ENCODE data around the gene FAM228A.
"Not testable (repeated sequence)": the region's sequence is repeated elsewhere in the genome, so short reads cannot be mapped to it uniquely, and the experiment has no call there.

The FAM228A gene

DNA sequence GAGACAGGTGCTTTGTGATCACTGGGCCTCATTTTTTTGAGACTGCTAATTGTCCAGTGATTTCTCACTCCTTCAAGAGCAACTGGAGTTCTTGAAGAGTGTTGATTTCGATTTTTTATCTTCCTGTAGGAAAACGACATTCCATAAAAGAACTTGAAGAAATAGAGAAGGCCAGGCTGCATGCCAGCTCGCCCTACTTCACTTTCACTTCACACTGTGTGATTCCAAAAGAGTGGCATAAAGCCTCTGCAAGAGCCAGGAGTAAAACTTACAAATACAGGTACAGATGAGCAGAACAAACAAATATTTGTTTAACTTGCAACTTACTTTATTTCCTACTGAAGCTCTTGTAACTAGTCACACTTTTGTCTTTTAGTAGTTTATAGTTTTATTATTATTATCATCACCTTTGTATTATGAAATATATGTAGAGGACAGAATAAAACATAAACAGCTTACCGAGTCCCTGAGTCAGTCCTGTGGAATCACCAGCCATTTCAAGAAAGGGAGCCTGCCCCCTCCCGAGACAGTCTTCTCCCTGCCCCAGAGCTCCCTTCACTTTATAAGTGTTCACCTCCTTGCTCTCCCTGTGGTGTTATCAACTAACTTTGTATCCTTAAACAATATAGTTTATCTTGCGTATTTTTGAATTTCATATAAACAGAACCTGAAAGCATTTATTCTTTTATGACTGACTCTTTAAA is 8.7 kb downstream of the FAM228A start:
- H3K4me3 ChIP-seq (ENCODE audit: low read depth, low read length): no peak overlapping the region
- no peak for DNase-seq (ENCODE audit: low read depth, low spot score)
- TF ChIP-seq, protein P1, sequence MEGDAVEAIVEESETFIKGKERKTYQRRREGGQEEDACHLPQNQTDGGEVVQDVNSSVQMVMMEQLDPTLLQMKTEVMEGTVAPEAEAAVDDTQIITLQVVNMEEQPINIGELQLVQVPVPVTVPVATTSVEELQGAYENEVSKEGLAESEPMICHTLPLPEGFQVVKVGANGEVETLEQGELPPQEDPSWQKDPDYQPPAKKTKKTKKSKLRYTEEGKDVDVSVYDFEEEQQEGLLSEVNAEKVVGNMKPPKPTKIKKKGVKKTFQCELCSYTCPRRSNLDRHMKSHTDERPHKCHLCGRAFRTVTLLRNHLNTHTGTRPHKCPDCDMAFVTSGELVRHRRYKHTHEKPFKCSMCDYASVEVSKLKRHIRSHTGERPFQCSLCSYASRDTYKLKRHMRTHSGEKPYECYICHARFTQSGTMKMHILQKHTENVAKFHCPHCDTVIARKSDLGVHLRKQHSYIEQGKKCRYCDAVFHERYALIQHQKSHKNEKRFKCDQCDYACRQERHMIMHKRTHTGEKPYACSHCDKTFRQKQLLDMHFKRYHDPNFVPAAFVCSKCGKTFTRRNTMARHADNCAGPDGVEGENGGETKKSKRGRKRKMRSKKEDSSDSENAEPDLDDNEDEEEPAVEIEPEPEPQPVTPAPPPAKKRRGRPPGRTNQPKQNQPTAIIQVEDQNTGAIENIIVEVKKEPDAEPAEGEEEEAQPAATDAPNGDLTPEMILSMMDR (IDR thresholded peaks at IDR 0.05; ENCODE audit: low read depth, low read length): no peak
- in situ Hi-C loops (cut with HindIII; ENCODE audit: low sequenced_read_pairs): no loop called here

DNA sequence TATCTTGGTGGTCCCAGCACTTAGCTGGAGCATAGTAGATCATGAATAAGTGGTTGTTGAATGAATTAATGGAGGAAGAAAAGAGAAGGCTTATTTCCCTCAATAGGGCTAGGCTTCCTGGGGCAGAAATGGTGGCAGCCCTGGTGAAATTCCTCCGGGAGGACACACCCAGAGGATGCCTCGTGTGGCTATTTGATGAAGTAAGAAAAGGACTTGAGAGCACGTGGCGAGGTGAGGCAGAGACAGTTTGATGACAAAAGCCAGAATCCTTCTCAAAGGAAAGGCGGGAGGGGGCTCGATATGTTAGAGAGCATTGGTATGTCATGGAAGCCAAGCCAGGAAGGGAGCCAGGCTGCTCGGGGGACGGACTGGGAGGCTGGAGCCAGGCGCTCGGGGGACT is 14.7 kb downstream of the FAM228A start:
- H3K4me3 ChIP-seq (ENCODE audit: low read depth, low read length): no peak overlapping the region
- TF ChIP-seq, protein P1 (IDR thresholded peaks at IDR 0.05; ENCODE audit: low read depth, low read length): no peak
- no peak for DNase-seq (ENCODE audit: low read depth, low spot score)
- in situ Hi-C loops (cut with HindIII; ENCODE audit: low sequenced_read_pairs): no loop called here

DNA sequence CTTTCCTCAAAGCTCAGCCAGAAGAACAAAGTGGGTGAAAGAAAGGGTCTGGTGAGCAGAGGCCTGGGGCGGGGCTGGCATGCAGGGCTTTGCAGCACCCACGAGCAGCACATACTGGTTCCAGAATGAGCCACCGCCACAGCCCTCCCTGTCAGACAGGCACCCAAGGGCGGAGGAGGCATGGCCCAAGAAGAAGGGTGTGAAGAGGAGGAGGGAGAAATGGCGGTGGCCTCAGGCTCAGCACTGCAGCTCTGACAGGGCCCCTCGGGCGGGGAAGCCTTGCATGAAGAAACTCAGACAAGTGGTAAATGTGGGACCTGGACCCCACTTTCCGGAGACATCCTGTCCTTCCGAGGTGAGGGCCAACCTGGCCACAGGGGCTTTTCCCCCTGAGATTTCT is 15.7 kb downstream of the FAM228A start:
- no peak for DNase-seq (ENCODE audit: low read depth, low spot score)
- in situ Hi-C loops (cut with HindIII; ENCODE audit: low sequenced_read_pairs): no loop called here
- no peak overlapping the region for H3K4me3 ChIP-seq (ENCODE audit: low read depth, low read length)
- TF ChIP-seq, protein P1 (IDR thresholded peaks at IDR 0.05; ENCODE audit: low read depth, low read length): no peak

DNA sequence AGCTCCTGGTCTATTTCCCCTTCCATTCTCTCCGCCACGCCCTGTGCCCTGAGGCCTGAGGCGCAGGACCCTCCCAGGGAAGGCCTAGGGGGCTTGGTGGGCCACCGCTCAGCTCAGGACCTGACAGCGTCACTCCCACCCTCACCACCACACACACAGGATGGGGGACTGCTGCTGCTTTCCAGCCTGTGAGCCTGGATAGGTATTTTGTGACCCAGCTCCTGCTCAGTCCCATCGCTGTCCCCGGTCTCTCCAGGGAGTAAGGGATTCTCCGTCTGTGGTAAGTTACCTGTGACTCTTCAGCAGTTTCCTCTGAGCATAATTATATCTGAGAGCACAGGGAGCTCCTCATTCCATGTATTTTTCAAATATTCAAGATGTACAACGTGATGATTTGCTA is 16.3 kb downstream of the FAM228A start:
- H3K4me3 ChIP-seq (ENCODE audit: low read depth, low read length): no peak overlapping the region
- TF ChIP-seq, protein P1 (IDR thresholded peaks at IDR 0.05; ENCODE audit: low read depth, low read length): no peak
- in situ Hi-C loops (cut with HindIII; ENCODE audit: low sequenced_read_pairs): no loop called here
- DNase-seq (ENCODE audit: low read depth, low spot score): no peak

DNA sequence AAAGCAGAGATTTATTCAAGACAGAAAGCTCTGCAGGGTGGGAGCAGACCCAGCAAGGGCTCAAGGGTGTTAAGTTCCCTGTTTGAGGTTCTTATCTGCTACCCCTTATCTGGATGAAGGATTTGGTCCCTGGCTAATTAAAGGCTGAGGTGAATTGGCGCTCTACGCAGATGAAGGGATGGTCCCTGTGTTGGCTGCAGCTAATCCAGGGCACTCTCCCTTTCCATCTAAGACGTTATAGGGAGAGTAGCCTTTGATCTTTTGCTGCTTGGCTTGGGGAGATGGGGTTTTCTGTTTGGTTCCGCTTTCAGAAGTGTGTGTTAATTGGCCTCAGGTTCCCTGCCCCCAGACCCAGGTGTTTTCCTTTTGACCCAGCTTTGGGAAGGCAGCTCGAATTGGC is 17.0 kb downstream of the FAM228A start:
- in situ Hi-C loops (cut with HindIII; ENCODE audit: low sequenced_read_pairs): no loop called here
- H3K4me3 ChIP-seq (ENCODE audit: low read depth, low read length): no peak overlapping the region
- TF ChIP-seq, protein P1 (IDR thresholded peaks at IDR 0.05; ENCODE audit: low read depth, low read length): no peak
- DNase-seq (ENCODE audit: low read depth, low spot score): no peak

DNA sequence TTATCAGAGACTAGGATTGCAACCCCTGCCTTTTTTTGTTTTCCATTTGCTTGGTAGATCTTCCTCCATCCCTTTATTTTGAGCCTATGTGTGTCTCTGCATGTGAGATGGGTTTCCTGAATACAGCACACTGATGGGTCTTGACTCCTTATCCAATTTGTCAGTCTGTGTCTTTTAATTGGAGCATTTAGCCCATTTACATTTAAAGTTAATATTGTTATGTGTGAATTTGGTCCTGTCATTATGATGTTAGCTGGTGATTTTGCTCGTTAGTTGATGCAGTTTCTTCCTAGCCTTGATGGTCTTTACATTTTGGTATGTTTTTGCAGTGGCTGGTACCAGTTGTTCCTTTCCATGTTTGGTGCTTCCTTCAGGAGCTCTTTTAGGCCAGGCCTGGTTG is 22.4 kb downstream of the FAM228A start:
- DNase-seq (ENCODE audit: low read depth, low spot score); H3K4me3 ChIP-seq (ENCODE audit: low read depth, low read length); in situ Hi-C loops (cut with HindIII; ENCODE audit: low sequenced_read_pairs): not testable (repeated sequence)

DNA sequence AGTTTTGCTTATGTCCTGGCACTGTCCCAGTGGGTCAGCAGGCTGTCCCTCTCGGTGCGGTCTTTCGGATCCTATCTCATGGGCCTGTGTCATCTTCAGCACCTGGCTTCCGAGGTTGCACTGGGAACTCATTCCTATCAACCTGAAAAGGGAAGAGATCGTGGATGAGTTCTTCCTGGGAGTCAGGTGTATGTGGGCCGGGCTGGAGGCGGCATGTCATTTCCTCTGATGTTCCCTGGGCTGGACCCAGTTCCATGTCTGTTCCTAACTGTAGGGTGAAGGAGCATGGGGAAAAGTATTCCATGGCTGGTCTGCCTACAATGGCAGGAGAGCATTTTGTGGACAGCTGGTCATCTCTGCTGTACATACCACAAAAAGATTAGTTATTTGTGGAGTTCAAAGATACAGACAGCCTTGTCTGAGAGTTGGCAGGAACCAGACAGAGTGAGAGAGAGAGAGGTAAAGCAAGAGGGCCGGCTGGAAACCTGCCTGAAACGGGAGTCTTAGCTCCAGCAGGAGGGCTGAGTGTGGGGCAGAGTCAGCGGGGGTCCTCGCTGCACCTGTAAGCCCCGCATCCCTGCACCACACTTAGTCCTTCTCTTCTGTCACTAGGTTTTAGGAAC is 25.2 kb downstream of the FAM228A start:
- no peak for DNase-seq (ENCODE audit: low read depth, low spot score)
- TF ChIP-seq, protein P1 (IDR thresholded peaks at IDR 0.05; ENCODE audit: low read depth, low read length): no peak
- in situ Hi-C loops (cut with HindIII; ENCODE audit: low sequenced_read_pairs): no loop called here
- no peak overlapping the region for H3K4me3 ChIP-seq (ENCODE audit: low read depth, low read length)

Data from astrocyte of the spinal cord (primary cell).